GM18505 (cell line): Measurements from ENCODE around the gene ARHGEF9.

Experiments used
- ATAC-seq: cut with Tn5 transposase; IDR thresholded peaks from one replicate; pipeline ENCODE4 v1.9.1; 2021; ENCODE audit not compliant: unreplicated experiment
- POLR2A ChIP-seq: IDR thresholded peaks from 4 replicates; pipeline ENCODE4 v1.6.1; 2011; ENCODE audit warnings: borderline replicate concordance; ENCODE audit not compliant: insufficient read depth, insufficient read length; ENCODE audit errors: extremely low read depth

The ARHGEF9 gene

GRCh38 chrX:63735882-63736281 lies 49.1 kb downstream of the ARHGEF9 start:
- no peak for ATAC-seq
- TF ChIP-seq POLR2A = no peak

GRCh38 chrX:63720293-63720692 lies 64.7 kb downstream of the ARHGEF9 start:
- no peak for TF ChIP-seq POLR2A
- ATAC-seq = no peak

GRCh38 chrX:63719633-63720032 lies 65.4 kb downstream of the ARHGEF9 start:
- TF ChIP-seq POLR2A = no peak
- ATAC-seq = no peak

GRCh38 chrX:63718010-63718694 lies 66.9 kb downstream of the ARHGEF9 start:
- ATAC-seq = peak; percentile 86
- no peak for TF ChIP-seq POLR2A

GRCh38 chrX:63713526-63713925 lies 71.5 kb downstream of the ARHGEF9 start:
- ATAC-seq = no peak

GRCh38 chrX:63708801-63709200 lies 76.2 kb downstream of the ARHGEF9 start:
- ATAC-seq = no peak
- TF ChIP-seq POLR2A = no peak

More at GRCh38 chrX:63713526-63713925, 71.5 kb downstream of the ARHGEF9 start:
- TF ChIP-seq POLR2A = no peak

- no peak for ATAC-seq
- TF ChIP-seq POLR2A = no peak
Measured at GRCh38 chrX:63702556-63702955, 82.5 kb downstream of the ARHGEF9 start.

- TF ChIP-seq POLR2A = no peak
- ATAC-seq = peak; percentile 69
Measured at GRCh38 chrX:63686878-63687714, 97.9 kb downstream of the ARHGEF9 start.

- no peak for ATAC-seq
- no peak for TF ChIP-seq POLR2A
Measured at GRCh38 chrX:63680423-63680822, 104.6 kb downstream of the ARHGEF9 start.

- no peak for ATAC-seq
- no peak for TF ChIP-seq POLR2A
Measured at GRCh38 chrX:63679432-63679831, 105.6 kb downstream of the ARHGEF9 start.

- no peak for ATAC-seq
- no peak for TF ChIP-seq POLR2A
Measured at GRCh38 chrX:63675716-63676115, 109.3 kb downstream of the ARHGEF9 start.

GRCh38 chrX:63673896-63674295 lies 111.1 kb downstream of the ARHGEF9 start:
- TF ChIP-seq POLR2A = no peak
- ATAC-seq = no peak

- ATAC-seq = no peak
- no peak for TF ChIP-seq POLR2A
Measured at GRCh38 chrX:63664741-63665140, 120.3 kb downstream of the ARHGEF9 start.

GRCh38 chrX:63664083-63664482 lies 120.9 kb downstream of the ARHGEF9 start:
- no peak for TF ChIP-seq POLR2A
- no peak for ATAC-seq
